ENCODE measurements around the gene DAPK1.

DAPK1 gene

DNA sequence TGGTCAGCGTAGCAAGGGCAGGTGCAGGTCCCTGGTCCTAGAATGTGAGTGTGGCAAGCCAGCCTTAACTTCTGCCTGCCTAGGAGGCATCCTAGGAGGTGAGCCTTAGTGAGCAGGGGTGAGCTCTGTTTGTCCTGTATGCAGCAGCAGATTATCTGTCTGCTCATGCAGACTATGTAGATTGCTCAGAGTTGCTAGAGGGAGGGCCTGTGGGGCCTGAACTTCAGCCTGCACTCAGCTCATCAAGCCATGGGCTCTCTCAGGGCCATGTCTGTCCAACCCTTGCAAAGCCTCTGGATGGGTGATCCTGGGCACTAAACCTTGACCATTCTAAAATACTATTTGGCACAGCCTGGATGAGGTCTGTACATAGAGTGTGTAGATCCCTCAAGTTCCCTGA is 219.8 kb downstream of the DAPK1 start:
- TF ChIP-seq, protein P1, sequence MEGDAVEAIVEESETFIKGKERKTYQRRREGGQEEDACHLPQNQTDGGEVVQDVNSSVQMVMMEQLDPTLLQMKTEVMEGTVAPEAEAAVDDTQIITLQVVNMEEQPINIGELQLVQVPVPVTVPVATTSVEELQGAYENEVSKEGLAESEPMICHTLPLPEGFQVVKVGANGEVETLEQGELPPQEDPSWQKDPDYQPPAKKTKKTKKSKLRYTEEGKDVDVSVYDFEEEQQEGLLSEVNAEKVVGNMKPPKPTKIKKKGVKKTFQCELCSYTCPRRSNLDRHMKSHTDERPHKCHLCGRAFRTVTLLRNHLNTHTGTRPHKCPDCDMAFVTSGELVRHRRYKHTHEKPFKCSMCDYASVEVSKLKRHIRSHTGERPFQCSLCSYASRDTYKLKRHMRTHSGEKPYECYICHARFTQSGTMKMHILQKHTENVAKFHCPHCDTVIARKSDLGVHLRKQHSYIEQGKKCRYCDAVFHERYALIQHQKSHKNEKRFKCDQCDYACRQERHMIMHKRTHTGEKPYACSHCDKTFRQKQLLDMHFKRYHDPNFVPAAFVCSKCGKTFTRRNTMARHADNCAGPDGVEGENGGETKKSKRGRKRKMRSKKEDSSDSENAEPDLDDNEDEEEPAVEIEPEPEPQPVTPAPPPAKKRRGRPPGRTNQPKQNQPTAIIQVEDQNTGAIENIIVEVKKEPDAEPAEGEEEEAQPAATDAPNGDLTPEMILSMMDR (IDR thresholded peaks at IDR 0.05; ENCODE audit: low read depth, low read length, missing control alignments), result no peak
- no peak overlapping the region for H3K4me3 ChIP-seq (ENCODE audit: low read depth, low read length)
- DNase-seq (ENCODE audit: low read depth), result no peak
- in situ Hi-C loops (cut with HindIII; ENCODE audit: low sequenced_read_pairs), result no loop called here

DNA sequence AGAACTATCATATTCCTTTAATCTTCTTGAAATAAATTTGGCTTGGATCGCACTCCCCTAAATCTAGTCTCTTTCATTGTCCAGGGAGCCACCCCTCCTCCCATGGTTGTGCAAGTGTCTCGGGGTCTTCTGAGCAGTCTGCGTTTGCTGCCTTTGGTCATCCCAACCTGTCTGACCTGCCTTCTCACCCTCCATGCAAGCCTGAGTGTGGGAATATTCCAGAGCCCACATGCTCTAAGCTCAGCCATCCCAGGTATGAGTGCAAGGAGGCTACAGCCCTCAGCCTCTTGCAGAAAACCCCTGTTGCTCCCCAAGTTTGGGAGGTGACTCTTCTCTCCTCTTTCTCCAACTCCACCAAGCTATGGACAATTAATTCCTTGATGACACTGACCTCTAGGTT is 220.6 kb downstream of the DAPK1 start:
- in situ Hi-C loops (cut with HindIII; ENCODE audit: low sequenced_read_pairs), result no loop called here
- no peak for DNase-seq (ENCODE audit: low read depth)
- TF ChIP-seq, protein P1 (IDR thresholded peaks at IDR 0.05; ENCODE audit: low read depth, low read length, missing control alignments), result no peak
- H3K4me3 ChIP-seq (ENCODE audit: low read depth, low read length), result no peak overlapping the region

DNA sequence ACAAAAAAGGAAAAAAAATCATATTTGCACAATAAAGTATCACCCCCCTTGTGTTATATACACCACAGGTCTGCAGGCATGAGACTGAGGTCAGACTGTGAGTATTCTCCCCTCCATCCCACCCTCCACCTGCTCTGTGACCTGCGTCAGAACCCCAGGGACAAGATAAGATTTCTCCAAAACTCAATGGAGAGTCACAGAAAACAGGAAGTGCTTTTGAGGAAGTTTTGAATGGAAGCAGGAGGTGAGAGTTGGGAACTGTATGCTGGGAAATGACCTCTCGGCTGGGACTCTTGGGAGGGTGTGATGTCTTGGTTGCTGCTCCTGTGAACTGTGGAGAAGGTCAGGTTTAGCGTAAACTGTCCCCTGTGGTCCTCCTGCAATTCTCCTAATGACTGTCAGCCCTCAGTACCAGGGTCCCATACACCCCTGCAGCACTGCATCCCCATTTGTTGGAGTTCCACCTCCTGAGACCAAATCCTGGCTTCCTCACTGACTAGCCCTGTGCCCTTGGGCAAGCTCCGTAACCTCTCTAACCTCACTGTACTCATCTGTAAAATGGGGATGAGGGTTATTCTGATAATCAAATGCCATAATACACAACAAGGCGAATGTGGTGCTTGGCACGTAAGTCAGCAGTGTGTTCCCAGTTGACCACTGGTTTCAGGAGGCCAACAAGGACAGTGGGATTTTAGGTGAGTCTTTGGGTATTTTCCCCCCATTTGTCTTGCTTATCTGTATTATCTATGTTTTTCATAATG is 221.4 kb downstream of the DAPK1 start:
- TF ChIP-seq, protein P1 (IDR thresholded peaks at IDR 0.05; ENCODE audit: low read depth, low read length, missing control alignments), result no peak
- no peak overlapping the region for H3K4me3 ChIP-seq (ENCODE audit: low read depth, low read length)
- in situ Hi-C loops (cut with HindIII; ENCODE audit: low sequenced_read_pairs), result no loop called here
- no peak for DNase-seq (ENCODE audit: low read depth)

DNA sequence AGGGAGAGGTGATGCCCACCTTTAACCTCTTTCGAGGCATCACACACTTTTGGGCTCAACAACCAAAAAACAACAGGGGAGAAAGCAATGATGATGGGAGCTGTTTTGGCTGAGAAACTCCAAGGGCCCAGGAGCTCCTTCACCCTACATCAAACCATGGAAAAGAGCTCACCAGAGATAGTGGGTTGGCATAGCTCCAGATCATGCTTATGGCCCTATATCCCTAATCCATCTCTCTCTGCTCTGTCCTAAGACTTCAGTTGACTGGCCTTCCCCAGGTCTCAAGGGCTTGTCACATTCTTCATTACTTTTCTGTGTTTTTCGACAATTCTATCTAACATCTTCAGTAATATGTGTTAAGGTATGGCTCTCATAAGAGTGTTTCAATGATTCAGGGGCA is 222.5 kb downstream of the DAPK1 start:
- TF ChIP-seq, protein P1 (IDR thresholded peaks at IDR 0.05; ENCODE audit: low read depth, low read length, missing control alignments), result no peak
- DNase-seq (ENCODE audit: low read depth), result no peak
- H3K4me3 ChIP-seq (ENCODE audit: low read depth, low read length), result no peak overlapping the region
- in situ Hi-C loops (cut with HindIII; ENCODE audit: low sequenced_read_pairs), result no loop called here

DNA sequence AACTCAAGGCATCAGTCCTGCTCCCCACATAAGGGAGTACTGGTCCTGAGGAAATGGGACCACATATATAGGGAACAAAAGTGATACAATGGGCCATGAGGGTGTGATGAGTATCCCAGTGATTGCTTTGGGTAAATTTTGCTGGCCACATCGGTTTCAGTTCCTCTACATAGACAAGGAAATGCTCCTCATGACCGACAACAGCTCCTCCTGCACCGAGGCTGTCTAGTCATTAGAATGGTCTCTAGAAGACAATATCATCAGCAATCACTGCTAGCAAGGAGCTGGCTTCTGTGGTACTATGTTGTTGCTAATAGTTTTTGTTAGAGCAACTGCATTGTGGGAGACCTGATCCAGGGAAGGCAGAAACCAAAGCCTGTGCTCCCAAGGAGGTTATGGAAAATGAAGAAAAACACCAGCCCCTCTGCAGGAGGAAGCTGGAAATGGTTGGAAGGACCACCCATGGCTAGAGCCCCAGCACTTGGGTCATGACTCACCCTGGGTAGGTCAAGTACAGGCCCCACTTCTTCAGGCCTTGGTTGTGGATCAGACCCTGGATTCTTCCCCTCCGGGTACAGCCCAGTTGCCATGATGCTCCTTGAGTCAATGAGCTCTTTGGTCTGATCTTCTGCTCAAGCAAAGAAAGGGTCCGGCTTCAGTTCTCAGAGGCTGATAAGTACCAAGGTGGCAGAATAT is 224.9 kb downstream of the DAPK1 start:
- TF ChIP-seq, protein P1 (IDR thresholded peaks at IDR 0.05; ENCODE audit: low read depth, low read length, missing control alignments), result no peak
- no peak overlapping the region for H3K4me3 ChIP-seq (ENCODE audit: low read depth, low read length)
- no peak for DNase-seq (ENCODE audit: low read depth)
- in situ Hi-C loops (cut with HindIII; ENCODE audit: low sequenced_read_pairs), result no loop called here

DNA sequence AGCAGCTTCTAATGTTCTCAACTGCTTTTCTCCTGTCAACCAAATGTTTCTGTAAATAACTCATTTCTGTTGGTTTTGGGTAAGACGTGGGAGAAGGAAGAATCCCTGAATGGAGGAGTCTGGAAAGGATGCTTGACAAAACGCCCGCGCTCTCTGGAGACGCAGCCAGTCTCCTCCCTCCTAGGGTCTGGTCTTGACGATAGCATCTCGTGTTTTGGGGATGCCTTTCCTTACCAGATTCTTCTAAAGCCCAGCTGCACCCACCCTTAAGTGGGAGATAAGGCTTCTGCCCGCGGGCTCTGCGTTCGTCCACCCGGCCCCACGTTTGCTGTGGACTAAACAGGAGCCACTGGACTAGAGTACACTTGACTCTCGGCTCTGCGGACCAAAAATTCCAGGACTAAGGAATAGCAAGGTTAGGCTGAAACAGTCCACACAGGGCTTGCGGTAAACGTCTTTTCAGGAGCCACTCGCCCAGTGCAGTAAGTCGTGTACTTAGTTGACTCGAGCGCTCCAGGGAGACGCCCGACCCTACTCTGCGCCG is 227.8 kb downstream of the DAPK1 start:
- TF ChIP-seq, protein P1 (IDR thresholded peaks at IDR 0.05; ENCODE audit: low read depth, low read length, missing control alignments), result no peak
- H3K4me3 ChIP-seq (ENCODE audit: low read depth, low read length), result peak overlapping the region; percentile 70
- in situ Hi-C loops (cut with HindIII; ENCODE audit: low sequenced_read_pairs), result no loop called here
- DNase-seq (ENCODE audit: low read depth), result no peak
